Pancreas (tissue), 10 donors: Measurements from ENCODE around the gene CIAO2B. TPM values are rescaled to one million over a fixed set of nuclear protein-coding genes. Genes with fewer than 3 reads are reported as not detected.

Experiments
- ATAC-seq, 4 donors: fragments of 200-7000 bp; cut with Tn5 transposase; one replicate each; pipeline versions ENCODE4 v1.8.0 to v1.9.1; 2020; ENCODE audit warnings: mild to moderate bottlenecking in 4 of 4, moderate library complexity in 4 of 4
- DNase-seq, 6 donors: peaks; one replicate each; pipeline ENCODE4 v3.0.0-alpha.2; 2020
- FAIRE-seq: peaks from 2 replicates; lab custom pipeline; 2012; peaks lifted over from hg19 to GRCh38; lab: Jason Lieb, UNC
- H3K27ac ChIP-seq, 4 donors: fragments of 200-600 bp; sonication (generic); 1 replicate in 3 of 4; 2 replicates in 1 of 4; pipeline versions ENCODE4 v1.5.0 to v1.8.0; 2020
- H3K27me3 ChIP-seq, 4 donors: fragments of 200-600 bp; one replicate each; pipeline ENCODE4 v1.8.0; 2021
- H3K36me3 ChIP-seq, 3 donors: fragments of 200-600 bp; sonication (generic) in 1 of 3; one replicate each; pipeline versions ENCODE4 v1.5.0 to v1.8.0; 2020 to 2021
- H3K4me1 ChIP-seq, 3 donors: fragments of 200-600 bp; one replicate each; pipeline ENCODE4 v1.8.0; 2021
- H3K4me3 ChIP-seq, 4 donors: fragments of 200-600 bp; sonication (generic) in 2 of 4; one replicate each; pipeline versions ENCODE4 v1.5.0 to v1.8.0; 2020 to 2021
- H3K9me3 ChIP-seq, 4 donors: fragments of 200-600 bp; one replicate each; pipeline ENCODE4 v1.8.0; 2021
- CTCF ChIP-seq, 4 donors: fragments of 200-600 bp; sonication (generic) in 3 of 4; IDR thresholded peaks; one replicate each; pipeline versions ENCODE4 v1.5.0 to v1.8.0; 2021; ENCODE audit warnings: antibody characterized with exemption in 4 of 4
- WGBS, 2 donors: extraction: QIAGEN DNeasy Blood & Tissue Kit; methylation state at CpG; one replicate each; pipeline ENCODE4 v1.1.7; 2013; 5-methylcytosine and 5-hydroxymethylcytosine counted together
- intact Hi-C, 3 donors: fragments of 100-400 bp; cut with DNase I; formaldehyde crosslinking; loops; one replicate each; pipeline versions ENCODE4 v1.11.1 to v1.14.2; 2022
- polyA plus RNA-seq, 2 donors: library from polyadenylated mRNA; stranded (reverse); fragments of 200-250 nt; gene quantifications; one replicate each; pipeline ENCODE4 v1.2.3, GENCODE V29; 2013
- total RNA-seq, 6 donors: library from RNA; stranded (reverse); fragmentation: NEBNext Ultra II Directional in 4 of 6; extraction: Animal tissue kit (Norgen Biotek cat#: 25700) in 4 of 6; gene quantifications; one replicate each; pipeline versions ENCODE4 v1.2.1 to v1.2.4, GENCODE V29; 2021 to 2023
- donor health status: healthy with polysubstance abuse.
- donor health status: DM: no; HTN: no; CAD: no; lungs with moderate emphysema.
- donor health status: DM: no; HTN: no; CAD: no.
- donor health status: control.
- donor health status: control.
- donor health status: Bipolar disorder and iron deficiency.
- donor health status: DM: yes; HTN: yes; CAD: no.
- donor health status: DM: no; HTN: no; CAD: no.
- donor health status: DM: no; HTN: no; CAD: no.
- donor health status: DM: yes; HTN: yes; CAD: no.

CIAO2B gene
- total and polyA plus RNA-seq, 8 donors = 14.8 to 86.9 (median 26.3) TPM

- no peak for TF ChIP-seq CTCF (IDR thresholded peaks at IDR 0.05)
- Histone ChIP-seq H3K4me3 (no peak overlapping the region), H3K36me3 (no peaks in the 10 kb centered on the region), H3K9me3 (no peaks in the 10 kb centered on the region), H3K27me3 (no peaks in the 10 kb centered on the region), H3K4me1 (no peaks in the 10 kb centered on the region), H3K27ac (no peak overlapping the region)
- intact Hi-C loops = loop anchor here in 1 of 3 donors (10.0 kb wide), 1 partner anchor 63 kb away; no protein-coding TSS in a partner anchor
- no peak for FAIRE-seq
- no peak for DNase-seq
- WGBS, 2 donors = 88 to 95% methylated on average over 8 of the region's 8 CpGs
- ATAC-seq = no peak
Observed at GRCh38 chr16:66911801-66912200, 22.4 kb downstream of the CIAO2B start.

GRCh38 chr16:66911112-66911511 is 23.1 kb downstream of the CIAO2B start:
- Histone ChIP-seq H3K4me1 (no peaks in the 10 kb centered on the region), H3K4me3 (no peak overlapping the region), H3K9me3 (no peaks in the 10 kb centered on the region), H3K27me3 (no peaks in the 10 kb centered on the region), H3K27ac (no peak overlapping the region), H3K36me3 (no peaks in the 10 kb centered on the region)
- WGBS, 2 donors = 73 to 82% methylated on average over 5 of the region's 5 CpGs
- intact Hi-C loops = loop anchor here in 1 of 3 donors (10.0 kb wide), 1 partner anchor 64 kb away; no protein-coding TSS in a partner anchor
- DNase-seq (no peak), ATAC-seq (no peak), FAIRE-seq (no peak)
- TF ChIP-seq CTCF (IDR thresholded peaks at IDR 0.05) = no peak

- intact Hi-C loops = loop anchor here in 1 of 3 donors (10.0 kb wide), 1 partner anchor 64 kb away; no protein-coding TSS in a partner anchor
- 71 to 76% methylated on average over 14 of the region's 14 CpGs for WGBS, 2 donors
- peak in 1 of 6 donors; percentile 53 for DNase-seq
- no peak for ATAC-seq
- FAIRE-seq = no peak
- Histone ChIP-seq H3K4me3 (no peak overlapping the region), H3K9me3 (no peaks in the 10 kb centered on the region), H3K27me3 (no peaks in the 10 kb centered on the region), H3K36me3 (no peaks in the 10 kb centered on the region), H3K4me1 (peaks cover 0 to 4% (median 0%) of the 10 kb centered on the region in 3 donors), H3K27ac (no peak overlapping the region)
- no peak for TF ChIP-seq CTCF (IDR thresholded peaks at IDR 0.05)
Observed at GRCh38 chr16:66910175-66910940, 23.8 kb downstream of the CIAO2B start.

GRCh38 chr16:66908762-66909559 is 25.2 kb downstream of the CIAO2B start:
- no peak for TF ChIP-seq CTCF (IDR thresholded peaks at IDR 0.05)
- Histone ChIP-seq H3K4me3 (no peak overlapping the region), H3K27me3 (no peaks in the 10 kb centered on the region), H3K9me3 (no peaks in the 10 kb centered on the region), H3K27ac (no peak overlapping the region), H3K4me1 (peaks cover 0 to 6% (median 0%) of the 10 kb centered on the region in 3 donors), H3K36me3 (no peaks in the 10 kb centered on the region)
- no peak for ATAC-seq
- 88 to 91% methylated on average over 14 of the region's 14 CpGs for WGBS, 2 donors
- intact Hi-C loops = loop anchor here in 1 of 3 donors (10.0 kb wide), 1 partner anchor 46 kb away; no protein-coding TSS in a partner anchor
- no peak for DNase-seq
- FAIRE-seq = no peak
